Vagina (tissue), 2 donors: ENCODE results near the gene POPDC2. TPM values are rescaled to one million over a fixed set of nuclear protein-coding genes. Genes with fewer than 3 reads are reported as not detected.

ENCODE experiments used
- DNase-seq, 2 donors: peaks; one replicate each; pipeline ENCODE4 v3.0.0-alpha.2; 2017; ENCODE audit errors: extremely low spot score in 2 of 2
- H3K27ac ChIP-seq: fragments of 200-600 bp; sonication (generic); one replicate; pipeline ENCODE4 v1.5.1; 2019
- H3K27me3 ChIP-seq: fragments of 200-600 bp; sonication (generic); one replicate; pipeline ENCODE4 v1.5.1; 2019
- H3K36me3 ChIP-seq, 2 donors: fragments of 200-600 bp; sonication (generic); one replicate each; pipeline ENCODE4 v1.5.1; 2017 to 2019
- H3K4me1 ChIP-seq: fragments of 200-600 bp; sonication (generic); one replicate; pipeline ENCODE4 v1.5.1; 2019
- H3K4me3 ChIP-seq, 2 donors: fragments of 200-600 bp; sonication (generic); 1 replicate in 1 of 2; 2 replicates in 1 of 2; pipeline ENCODE4 v1.5.1; 2016 to 2019
- H3K9me3 ChIP-seq: fragments of 200-600 bp; sonication (generic); one replicate; pipeline ENCODE4 v1.5.1; 2019
- POLR2A ChIP-seq, 2 donors: fragments of 450-650 bp; IDR thresholded peaks; one replicate each; pipeline ENCODE4 v1.6.1; 2017; ENCODE audit warnings: antibody characterized with exemption in 2 of 2, mild to moderate bottlenecking in 2 of 2, moderate library complexity in 2 of 2
- POLR2AphosphoS5 ChIP-seq, 2 donors: sonication (generic); formaldehyde crosslinking; IDR thresholded peaks; one replicate each; pipeline ENCODE4 v1.9.0; 2017; ENCODE audit warnings: antibody characterized with exemption in 2 of 2, mild to moderate bottlenecking in 2 of 2, low read depth in 1 of 2; ENCODE audit not compliant: insufficient read depth in 1 of 2
- intact Hi-C: fragments of 100-400 bp; cut with DNase I; formaldehyde crosslinking; loops from one replicate; pipeline ENCODE4 v1.15.1; 2023
- total RNA-seq: library from RNA; depleted of rRNA; stranded (reverse); fragments of >200 nt; gene quantifications from one replicate; pipeline ENCODE4 v1.2.3, GENCODE V29; 2016
- TF ChIP-seq, protein P1 (sequence below), 3 experiments: fragments of 450-650 bp in 2 of 3; fragments of 200-600 bp in 1 of 3; sonication (generic) in 1 of 3; IDR thresholded peaks; one replicate each; pipeline ENCODE4 v1.5.1; 2017 to 2019; ENCODE audit warnings: antibody characterized with exemption in 3 of 3, mild to moderate bottlenecking in 2 of 3, moderate library complexity in 2 of 3

POPDC2 gene
- total RNA-seq, 1 donor from 2014 or later, result 3.4 TPM

DNA sequence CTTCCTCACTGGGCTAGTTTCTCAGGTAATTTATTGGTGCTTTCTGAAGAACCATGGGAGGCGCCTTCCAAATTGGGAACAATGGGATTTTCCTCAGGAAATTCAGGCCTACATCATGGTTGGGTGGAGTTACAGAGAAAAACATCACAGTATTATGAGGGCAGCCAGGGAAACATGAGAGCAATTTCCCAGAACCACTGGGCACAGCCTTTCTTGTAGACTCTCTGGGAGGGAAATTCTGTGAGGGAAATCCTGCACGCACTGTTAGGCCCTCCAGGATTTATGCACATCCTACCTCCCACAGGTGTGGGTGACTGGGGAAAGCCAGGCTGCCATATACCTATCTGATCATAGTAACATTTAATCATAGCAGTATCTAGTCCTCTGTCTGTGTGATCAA lies 13.2 kb downstream of the POPDC2 start:
- Histone ChIP-seq H3K27ac (peak overlapping the region; percentile 71), H3K9me3 (no peaks in the 10 kb centered on the region), H3K36me3 (no peaks in the 10 kb centered on the region), H3K4me1 (peaks cover 25% of the 10 kb centered on the region), H3K27me3 (no peaks in the 10 kb centered on the region), H3K4me3 (no peak overlapping the region)
- intact Hi-C loops, result no loop called here
- TF ChIP-seq POLR2AphosphoS5 (IDR thresholded peaks at IDR 0.05; ENCODE audit: insufficient read depth in 1 of 2, low read depth in 1 of 2) (peak in 1 of 2 donors; percentile 88), POLR2A (IDR thresholded peaks at IDR 0.05) (no peak)
- DNase-seq, result no peak

- peaks cover 25% of the 10 kb centered on the region for H3K4me1 ChIP-seq
- no peaks in the 10 kb centered on the region for H3K27me3 ChIP-seq
- TF ChIP-seq POLR2A (IDR thresholded peaks at IDR 0.05), result no peak
- TF ChIP-seq POLR2AphosphoS5 (IDR thresholded peaks at IDR 0.05; ENCODE audit: insufficient read depth in 1 of 2, low read depth in 1 of 2), result no peak
- TF ChIP-seq, protein P1, sequence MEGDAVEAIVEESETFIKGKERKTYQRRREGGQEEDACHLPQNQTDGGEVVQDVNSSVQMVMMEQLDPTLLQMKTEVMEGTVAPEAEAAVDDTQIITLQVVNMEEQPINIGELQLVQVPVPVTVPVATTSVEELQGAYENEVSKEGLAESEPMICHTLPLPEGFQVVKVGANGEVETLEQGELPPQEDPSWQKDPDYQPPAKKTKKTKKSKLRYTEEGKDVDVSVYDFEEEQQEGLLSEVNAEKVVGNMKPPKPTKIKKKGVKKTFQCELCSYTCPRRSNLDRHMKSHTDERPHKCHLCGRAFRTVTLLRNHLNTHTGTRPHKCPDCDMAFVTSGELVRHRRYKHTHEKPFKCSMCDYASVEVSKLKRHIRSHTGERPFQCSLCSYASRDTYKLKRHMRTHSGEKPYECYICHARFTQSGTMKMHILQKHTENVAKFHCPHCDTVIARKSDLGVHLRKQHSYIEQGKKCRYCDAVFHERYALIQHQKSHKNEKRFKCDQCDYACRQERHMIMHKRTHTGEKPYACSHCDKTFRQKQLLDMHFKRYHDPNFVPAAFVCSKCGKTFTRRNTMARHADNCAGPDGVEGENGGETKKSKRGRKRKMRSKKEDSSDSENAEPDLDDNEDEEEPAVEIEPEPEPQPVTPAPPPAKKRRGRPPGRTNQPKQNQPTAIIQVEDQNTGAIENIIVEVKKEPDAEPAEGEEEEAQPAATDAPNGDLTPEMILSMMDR (IDR thresholded peaks at IDR 0.05), result no peak
- no peaks in the 10 kb centered on the region for H3K9me3 ChIP-seq
- DNase-seq, result no peak
- H3K27ac ChIP-seq, result peak overlapping the region; percentile 71
- intact Hi-C loops, result no loop called here
- H3K36me3 ChIP-seq, result no peaks in the 10 kb centered on the region
- H3K4me3 ChIP-seq, result no peak overlapping the region
Observed at GRCh38 chr3:119645813-119646212, 14.6 kb downstream of the POPDC2 start.

DNA sequence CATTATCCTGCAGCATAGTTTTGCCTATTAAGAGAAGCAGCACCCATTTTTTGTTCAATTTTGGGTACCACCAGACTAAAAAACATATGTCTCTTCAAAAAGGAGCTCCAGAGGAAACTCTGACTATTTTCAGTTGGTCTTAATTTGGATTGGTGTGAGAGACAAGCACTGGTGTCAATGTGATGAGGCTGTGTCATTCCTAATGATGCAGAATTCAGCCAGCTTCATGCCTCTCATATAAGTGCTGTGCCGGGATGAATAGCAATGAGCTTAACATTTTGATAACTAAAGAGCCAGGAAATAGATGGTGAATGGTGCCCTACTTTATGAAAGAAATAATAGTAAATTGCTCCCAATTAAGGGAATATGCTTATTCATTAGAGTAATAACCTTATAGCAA lies 15.9 kb downstream of the POPDC2 start:
- DNase-seq, result no peak
- H3K27me3 ChIP-seq, result no peaks in the 10 kb centered on the region
- no peaks in the 10 kb centered on the region for H3K36me3 ChIP-seq
- no peak overlapping the region for H3K27ac ChIP-seq
- H3K4me1 ChIP-seq, result peaks cover 25% of the 10 kb centered on the region
- no peak for TF ChIP-seq POLR2A (IDR thresholded peaks at IDR 0.05)
- no peak for TF ChIP-seq POLR2AphosphoS5 (IDR thresholded peaks at IDR 0.05; ENCODE audit: insufficient read depth in 1 of 2, low read depth in 1 of 2)
- TF ChIP-seq, protein P1 (IDR thresholded peaks at IDR 0.05), result no peak
- intact Hi-C loops, result no loop called here
- no peaks in the 10 kb centered on the region for H3K9me3 ChIP-seq
- H3K4me3 ChIP-seq, result no peak overlapping the region

DNA sequence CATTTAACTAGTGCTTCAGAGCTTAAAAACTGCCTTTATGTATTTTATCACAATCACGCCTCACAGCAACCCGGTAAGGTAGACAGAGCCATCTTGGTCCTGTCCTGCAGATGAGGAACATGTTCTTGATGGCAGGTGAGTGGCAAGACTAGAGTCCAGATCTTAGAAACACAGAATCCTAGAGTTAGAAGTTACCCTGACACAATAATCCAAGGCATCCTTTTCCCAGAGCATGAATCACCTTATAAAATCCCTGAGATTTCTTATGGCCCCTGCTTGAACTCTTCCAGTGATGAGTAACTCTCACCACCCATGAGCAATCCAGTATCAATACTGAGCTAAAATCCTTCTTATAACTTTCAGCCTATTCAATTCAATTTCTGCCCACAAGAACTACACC lies 16.9 kb downstream of the POPDC2 start:
- TF ChIP-seq POLR2A (IDR thresholded peaks at IDR 0.05), result no peak
- TF ChIP-seq, protein P1 (IDR thresholded peaks at IDR 0.05), result no peak
- TF ChIP-seq POLR2AphosphoS5 (IDR thresholded peaks at IDR 0.05; ENCODE audit: insufficient read depth in 1 of 2, low read depth in 1 of 2), result no peak
- no peaks in the 10 kb centered on the region for H3K27me3 ChIP-seq
- H3K27ac ChIP-seq, result peak overlapping the region; percentile 42
- peaks cover 23% of the 10 kb centered on the region for H3K4me1 ChIP-seq
- H3K4me3 ChIP-seq, result no peak overlapping the region
- intact Hi-C loops, result no loop called here
- H3K36me3 ChIP-seq, result no peaks in the 10 kb centered on the region
- DNase-seq, result no peak
- no peaks in the 10 kb centered on the region for H3K9me3 ChIP-seq

- intact Hi-C loops, result no loop called here
- H3K36me3 ChIP-seq, result no peaks in the 10 kb centered on the region
- H3K4me3 ChIP-seq, result no peak overlapping the region
- H3K27me3 ChIP-seq, result no peaks in the 10 kb centered on the region
- H3K4me1 ChIP-seq, result peaks cover 23% of the 10 kb centered on the region
- no peaks in the 10 kb centered on the region for H3K9me3 ChIP-seq
- no peak for DNase-seq
- TF ChIP-seq POLR2AphosphoS5 (IDR thresholded peaks at IDR 0.05; ENCODE audit: insufficient read depth in 1 of 2, low read depth in 1 of 2) (no peak), POLR2A (IDR thresholded peaks at IDR 0.05) (no peak)
- TF ChIP-seq, protein P1 (IDR thresholded peaks at IDR 0.05), result no peak
- H3K27ac ChIP-seq, result peak overlapping the region; percentile 42
Observed at GRCh38 chr3:119642746-119643473, 17.5 kb downstream of the POPDC2 start.
